GM12801 (cell line): ENCODE data around the gene MAD2L1BP.

Experiments
- CTCF ChIP-seq: IDR thresholded peaks from one replicate; pipeline ENCODE4 v1.5.1; 2011; ENCODE audit warnings: control low read depth; ENCODE audit not compliant: insufficient read length; ENCODE audit errors: extremely low read depth

The MAD2L1BP gene

GRCh38 chr6:43628393-43629103 lies 7.1 kb upstream of the MAD2L1BP start:
- TF ChIP-seq CTCF = no peak

GRCh38 chr6:43629104-43629504 lies 6.5 kb upstream of the MAD2L1BP start, which contains the start of gene GTPBP2:
GTPBP2 (minus strand) TSS chr6:43629264; CDS start chr6:43629162, 102 bp downstream.
- no peak for TF ChIP-seq CTCF

- no peak for TF ChIP-seq CTCF
These were observed 5.9 kb upstream of the MAD2L1BP start for GRCh38 chr6:43629505-43630300.

GRCh38 chr6:43630980-43631619 lies 4.5 kb upstream of the MAD2L1BP start:
- no peak for TF ChIP-seq CTCF

GRCh38 chr6:43634702-43635303 lies 837 bp upstream of the MAD2L1BP start:
- TF ChIP-seq CTCF = no peak

GRCh38 chr6:43636308-43636659 lies 644 bp downstream of the MAD2L1BP start:
- TF ChIP-seq CTCF = no peak

GRCh38 chr6:43639984-43640800 lies 4.6 kb downstream of the MAD2L1BP start:
- TF ChIP-seq CTCF = no peak
